Mesenchymal stem cell (in vitro differentiated cells and primary cell): ENCODE measurements around the gene SOX14.

ENCODE experiments used
- DNase-seq: peaks from one replicate; pipeline ENCODE4 v3.0.0-alpha.2; 2013
- H2AFZ ChIP-seq: one replicate; pipeline ENCODE4 v1.6.1; 2013; ENCODE audit warnings: low read depth, mild to moderate bottlenecking, control low read depth, inconsistent platforms, low read length, moderate library complexity
- H2AK5ac ChIP-seq: 2 replicates; pipeline ENCODE4 v1.6.1; 2013; ENCODE audit warnings: low read length, moderate library complexity, mild to moderate bottlenecking, inconsistent platforms; ENCODE audit not compliant: severe bottlenecking
- H2BK120ac ChIP-seq: one replicate; pipeline ENCODE4 v1.6.1; 2013; ENCODE audit warnings: low read depth, mild to moderate bottlenecking, inconsistent platforms, low read length, moderate library complexity
- H2BK12ac ChIP-seq, 2 experiments: one replicate each; pipeline ENCODE4 v1.6.1; 2013; ENCODE audit warnings: inconsistent platforms in 2 of 2, low read length in 2 of 2, mild to moderate bottlenecking in 2 of 2, moderate library complexity in 2 of 2, control low read depth in 1 of 2
- H2BK15ac ChIP-seq: one replicate; pipeline ENCODE4 v1.6.1; 2013; ENCODE audit warnings: mild to moderate bottlenecking, low read depth, inconsistent platforms; ENCODE audit not compliant: poor library complexity, severe bottlenecking
- H2BK5ac ChIP-seq: 2 replicates; pipeline ENCODE4 v1.6.1; 2013; ENCODE audit warnings: low read depth, mild to moderate bottlenecking, low read length, control low read depth, inconsistent platforms; ENCODE audit not compliant: poor library complexity, severe bottlenecking
- H3K14ac ChIP-seq, 2 experiments: one replicate each; pipeline ENCODE4 v1.6.1; 2013; ENCODE audit warnings: inconsistent platforms in 2 of 2, low read length in 2 of 2, control low read depth in 1 of 2, mild to moderate bottlenecking in 1 of 2, moderate library complexity in 1 of 2
- H3K18ac ChIP-seq, 2 experiments: one replicate each; pipeline ENCODE4 v1.6.1; 2013; ENCODE audit warnings: inconsistent platforms in 2 of 2, low read length in 2 of 2, control low read depth in 1 of 2, low read depth in 1 of 2, mild to moderate bottlenecking in 1 of 2
- H3K23ac ChIP-seq, 2 experiments: one replicate each; pipeline ENCODE4 v1.6.1; 2013; ENCODE audit warnings: inconsistent platforms in 2 of 2, low read length in 2 of 2, mild to moderate bottlenecking in 2 of 2, moderate library complexity in 2 of 2, control low read depth in 1 of 2
- H3K27ac ChIP-seq: 2 replicates; pipeline ENCODE4 v1.5.1; 2013; ENCODE audit warnings: mild to moderate bottlenecking, moderate library complexity, low read length, control low read depth, inconsistent platforms; ENCODE audit not compliant: poor library complexity, severe bottlenecking
- H3K27me3 ChIP-seq, 2 experiments: 2 replicates each; pipeline versions ENCODE4 v1.6.1 to v1.7.0; 2013; ENCODE audit warnings: low read length in 2 of 2, mild to moderate bottlenecking in 2 of 2, moderate library complexity in 2 of 2, control low read depth in 1 of 2, inconsistent platforms in 1 of 2; ENCODE audit not compliant: control insufficient read depth in 1 of 2, insufficient read depth in 1 of 2
- H3K36me3 ChIP-seq, 2 experiments: 2 replicates each; pipeline versions ENCODE4 v1.6.1 to v1.7.0; 2013; ENCODE audit warnings: low read length in 2 of 2, control low read depth in 1 of 2, inconsistent platforms in 1 of 2, low read depth in 1 of 2, mild to moderate bottlenecking in 1 of 2; ENCODE audit not compliant: insufficient read depth in 2 of 2, control insufficient read depth in 1 of 2
- H3K4ac ChIP-seq, 2 experiments: one replicate each; pipeline ENCODE4 v1.6.1; 2013; ENCODE audit warnings: inconsistent platforms in 2 of 2, low read length in 2 of 2, mild to moderate bottlenecking in 2 of 2, moderate library complexity in 2 of 2, control low read depth in 1 of 2, low read depth in 1 of 2
- H3K4me1 ChIP-seq: 2 replicates; pipeline ENCODE4 v1.6.1; 2013; ENCODE audit warnings: low read depth, low read length, control low read depth; ENCODE audit not compliant: control insufficient read depth, insufficient read depth
- H3K4me2 ChIP-seq: 2 replicates; pipeline ENCODE4 v1.6.1; 2013; ENCODE audit warnings: low read length, mild to moderate bottlenecking, inconsistent platforms; ENCODE audit not compliant: poor library complexity, severe bottlenecking
- H3K4me3 ChIP-seq, 2 experiments: 2 replicates each; pipeline versions ENCODE4 v1.5.1 to v1.7.0; 2013; ENCODE audit warnings: low read length in 2 of 2, mild to moderate bottlenecking in 2 of 2, control low read depth in 1 of 2, low read depth in 1 of 2; ENCODE audit not compliant: insufficient read depth in 1 of 2
- H3K79me1 ChIP-seq: replicated peaks from 2 replicates; pipeline ENCODE4 v1.6.1; 2013; ENCODE audit warnings: mild to moderate bottlenecking, control low read depth, low read length, inconsistent platforms; ENCODE audit not compliant: poor library complexity, severe bottlenecking
- H3K9ac ChIP-seq: 2 replicates; pipeline ENCODE4 v1.7.0; 2013; ENCODE audit warnings: mild to moderate bottlenecking, low read length, moderate library complexity
- H3K9me3 ChIP-seq: 2 replicates; pipeline ENCODE4 v1.7.0; 2013; ENCODE audit warnings: mild to moderate bottlenecking, low read length; ENCODE audit not compliant: control insufficient read depth
- H4K8ac ChIP-seq: one replicate; pipeline ENCODE4 v1.6.1; 2013; ENCODE audit warnings: inconsistent platforms, mild to moderate bottlenecking, low read length, moderate library complexity
- H4K91ac ChIP-seq: one replicate; pipeline ENCODE4 v1.6.1; 2013; ENCODE audit warnings: mild to moderate bottlenecking, low read length, inconsistent platforms
- WGBS: methylation state at CpG from one replicate; pipeline ENCODE4 v1.1.7; 2013; ENCODE audit warnings: mixed read lengths; 5-methylcytosine and 5-hydroxymethylcytosine counted together

The SOX14 gene

DNA sequence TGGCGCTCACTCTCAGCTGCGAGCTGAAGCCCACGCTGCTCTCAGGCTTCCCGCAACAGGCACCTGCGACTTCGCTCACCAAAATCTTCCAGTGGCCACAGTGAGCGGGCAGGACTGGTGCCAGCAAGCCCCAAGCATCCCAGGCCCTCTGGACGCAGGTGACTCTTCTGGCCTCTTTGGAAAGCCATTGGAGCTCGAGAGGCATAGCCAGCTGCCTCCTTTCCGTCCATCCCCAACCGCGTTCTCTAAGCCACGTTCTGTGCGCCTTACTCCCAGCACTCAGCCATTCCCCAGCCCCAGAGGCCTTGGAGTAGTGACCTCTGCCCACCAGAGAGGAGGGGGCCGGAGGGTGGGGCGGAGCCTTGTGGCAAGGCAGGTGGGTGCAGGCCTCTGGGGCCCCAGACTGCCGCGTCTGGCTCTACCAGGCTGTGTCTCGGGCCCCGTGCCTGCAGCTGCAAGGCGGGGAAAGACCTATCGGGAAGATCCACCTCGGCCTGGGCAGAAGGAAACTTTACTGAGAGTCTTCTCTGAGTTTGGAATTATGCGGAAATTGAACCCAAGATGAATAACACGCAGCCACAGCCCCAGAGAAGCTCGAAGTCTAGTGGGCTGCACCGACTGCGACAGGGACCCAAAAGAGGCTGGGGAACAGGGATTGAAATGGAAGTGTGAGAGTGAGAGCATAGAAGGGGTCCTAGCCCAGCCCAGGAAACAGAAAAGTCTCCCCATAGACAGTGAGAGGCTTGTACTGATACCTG lies 3.6 kb upstream of the SOX14 start:
- no peak overlapping the region for H3K4me2 ChIP-seq
- H3K14ac ChIP-seq: no peak overlapping the region
- H2BK120ac ChIP-seq: no peak overlapping the region
- peaks cover 9% of the 10 kb centered on the region for H3K4me1 ChIP-seq
- DNase-seq: no peak
- no peak overlapping the region for H2BK15ac ChIP-seq
- H2AK5ac ChIP-seq: no peak overlapping the region
- peaks cover 6% of the 10 kb centered on the region for H3K9me3 ChIP-seq
- H2AFZ ChIP-seq: no peak overlapping the region
- no peak overlapping the region for H2BK5ac ChIP-seq
- H3K27ac ChIP-seq: no peak overlapping the region
- no peaks in the 10 kb centered on the region for H3K79me1 ChIP-seq
- H3K9ac ChIP-seq: no peak overlapping the region
- no peak overlapping the region for H3K23ac ChIP-seq
- H2BK12ac ChIP-seq: no peak overlapping the region
- H4K8ac ChIP-seq: no peak overlapping the region
- H3K27me3 ChIP-seq: peaks cover 55 to 67% of the 10 kb centered on the region in 2 experiments
- peaks cover 0 to 3% of the 10 kb centered on the region in 2 experiments for H3K36me3 ChIP-seq
- H4K91ac ChIP-seq: no peak overlapping the region
- H3K18ac ChIP-seq: no peak overlapping the region
- H3K4ac ChIP-seq: no peak overlapping the region
- WGBS: 23% methylated on average over 22 of the region's 28 CpGs
- H3K4me3 ChIP-seq: peak overlapping the region in 1 of 2 experiments; percentile 32

DNA sequence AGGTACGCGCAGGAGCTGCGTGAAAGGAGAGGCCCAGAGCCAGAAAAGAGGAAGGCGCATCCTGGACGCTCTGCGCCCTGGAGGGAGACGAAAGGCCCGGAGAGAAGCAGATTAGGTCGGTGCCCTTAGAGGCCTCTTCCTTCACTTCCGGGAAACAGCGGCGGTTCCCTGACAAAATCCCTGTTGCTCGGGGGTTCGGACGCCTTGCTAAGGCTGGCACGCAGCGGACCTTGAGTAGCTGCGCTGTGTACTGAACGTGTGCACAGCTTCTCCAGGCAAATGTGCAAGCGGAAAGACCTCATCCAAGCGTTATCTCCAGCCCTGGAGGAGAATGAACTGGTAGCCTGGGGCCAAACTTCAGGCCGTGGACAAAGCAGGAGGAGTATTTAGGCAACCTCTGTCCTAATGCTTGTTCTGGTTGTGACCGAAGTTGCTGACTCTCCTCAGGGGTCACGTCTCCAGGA lies 3.0 kb upstream of the SOX14 start:
- H3K18ac ChIP-seq: no peak overlapping the region
- H2BK120ac ChIP-seq: no peak overlapping the region
- no peak overlapping the region for H3K23ac ChIP-seq
- H3K4me3 ChIP-seq: no peak overlapping the region
- no peak for DNase-seq
- peaks cover 6% of the 10 kb centered on the region for H3K9me3 ChIP-seq
- H3K9ac ChIP-seq: no peak overlapping the region
- no peak overlapping the region for H3K4me2 ChIP-seq
- H2BK15ac ChIP-seq: no peak overlapping the region
- H3K4me1 ChIP-seq: peaks cover 9% of the 10 kb centered on the region
- H3K36me3 ChIP-seq: peaks cover 0 to 3% of the 10 kb centered on the region in 2 experiments
- H3K14ac ChIP-seq: no peak overlapping the region
- no peak overlapping the region for H3K27ac ChIP-seq
- H2BK5ac ChIP-seq: no peak overlapping the region
- no peak overlapping the region for H2BK12ac ChIP-seq
- H3K79me1 ChIP-seq: no peaks in the 10 kb centered on the region
- WGBS: 7% methylated on average over 24 of the region's 24 CpGs
- no peak overlapping the region for H2AK5ac ChIP-seq
- H4K8ac ChIP-seq: no peak overlapping the region
- H2AFZ ChIP-seq: peak overlapping the region; percentile 15
- peaks cover 61 to 73% of the 10 kb centered on the region in 2 experiments for H3K27me3 ChIP-seq
- H4K91ac ChIP-seq: no peak overlapping the region
- H3K4ac ChIP-seq: no peak overlapping the region

DNA sequence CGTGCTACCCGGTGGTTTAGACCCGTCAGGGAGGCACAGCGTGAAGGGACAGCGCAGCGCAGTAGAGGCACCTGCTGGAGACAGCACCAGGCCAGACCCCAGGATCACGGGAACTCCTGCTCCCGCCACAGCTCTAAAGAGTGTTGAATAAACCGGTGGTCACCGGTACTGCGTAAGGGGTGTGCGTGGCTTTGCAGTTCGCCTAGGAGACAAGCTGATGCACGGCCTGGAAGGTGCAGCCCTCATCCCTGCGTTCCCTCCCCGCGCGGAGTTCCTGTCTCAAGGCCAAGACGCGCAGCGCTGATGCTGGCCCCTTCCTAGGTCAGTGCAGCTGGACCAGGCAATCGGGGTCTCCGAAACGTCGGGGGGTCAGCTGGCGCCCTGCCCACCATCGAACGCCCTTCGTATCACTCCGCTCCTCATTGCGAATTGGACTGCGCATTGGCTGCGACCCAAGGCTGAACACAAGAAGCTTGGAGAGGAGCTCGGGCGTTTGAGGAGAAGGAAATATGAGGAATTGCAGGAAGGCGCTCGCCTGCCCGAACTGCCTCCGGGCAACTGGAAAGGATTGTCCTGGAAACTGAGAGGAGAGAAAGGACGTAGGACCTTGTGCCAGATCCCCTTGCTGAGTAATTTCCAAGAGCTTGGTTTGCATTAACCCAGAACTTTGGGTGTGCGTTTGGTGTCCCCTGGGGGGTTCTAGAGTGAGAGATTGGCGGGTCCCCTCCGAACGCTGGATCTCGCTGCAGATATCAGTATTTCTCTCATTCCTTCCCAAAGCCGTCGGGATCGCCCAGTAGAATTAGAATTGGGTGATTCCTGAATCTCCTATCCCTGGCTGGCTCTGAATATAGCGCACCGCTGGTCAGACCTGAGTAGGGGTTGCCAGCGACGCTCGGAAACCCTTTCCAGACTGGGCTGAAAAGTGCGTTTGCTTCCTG lies 2.3 kb upstream of the SOX14 start:
- H2BK5ac ChIP-seq: no peak overlapping the region
- no peak overlapping the region for H3K4me2 ChIP-seq
- H4K8ac ChIP-seq: no peak overlapping the region
- H3K18ac ChIP-seq: no peak overlapping the region
- no peak overlapping the region for H4K91ac ChIP-seq
- H3K27me3 ChIP-seq: peaks cover 68 to 80% of the 10 kb centered on the region in 2 experiments
- no peak for DNase-seq
- peaks cover 6% of the 10 kb centered on the region for H3K9me3 ChIP-seq
- H3K14ac ChIP-seq: no peak overlapping the region
- 8% methylated on average over 54 of the region's 54 CpGs for WGBS
- H3K4me3 ChIP-seq: no peak overlapping the region
- H3K4me1 ChIP-seq: peaks cover 9% of the 10 kb centered on the region
- H2BK120ac ChIP-seq: no peak overlapping the region
- H2BK15ac ChIP-seq: no peak overlapping the region
- no peak overlapping the region for H3K23ac ChIP-seq
- H3K27ac ChIP-seq: no peak overlapping the region
- no peak overlapping the region for H2BK12ac ChIP-seq
- no peaks in the 10 kb centered on the region for H3K79me1 ChIP-seq
- no peak overlapping the region for H3K4ac ChIP-seq
- peaks cover 0 to 3% of the 10 kb centered on the region in 2 experiments for H3K36me3 ChIP-seq
- H2AK5ac ChIP-seq: no peak overlapping the region
- no peak overlapping the region for H3K9ac ChIP-seq
- H2AFZ ChIP-seq: peak overlapping the region; percentile 15
